Measurements from ENCODE around the gene CYP4V2.
"Not testable (repeated sequence)": the region's sequence is repeated elsewhere in the genome, so short reads cannot be mapped to it uniquely, and the experiment has no call there.

Gene CYP4V2

GRCh38 chr4:186234367-186234766 lies 43.0 kb downstream of the CYP4V2 start:
- TF ChIP-seq CTCF (IDR thresholded peaks at IDR 0.05; ENCODE audit: extremely low read depth, missing control alignments) = no peak
- DNase-seq (ENCODE audit: low spot score) = no peak

- DNase-seq (ENCODE audit: low spot score) = no peak
- TF ChIP-seq CTCF (IDR thresholded peaks at IDR 0.05; ENCODE audit: extremely low read depth, missing control alignments) = no peak
Measured at GRCh38 chr4:186236126-186236525, 44.8 kb downstream of the CYP4V2 start.

- no peak for TF ChIP-seq CTCF (IDR thresholded peaks at IDR 0.05; ENCODE audit: extremely low read depth, missing control alignments)
- no peak for DNase-seq (ENCODE audit: low spot score)
Measured at GRCh38 chr4:186240452-186240847, 49.1 kb downstream of the CYP4V2 start.

GRCh38 chr4:186240848-186241491 lies 49.6 kb downstream of the CYP4V2 start:
- DNase-seq (ENCODE audit: low spot score) = no peak
- TF ChIP-seq CTCF (IDR thresholded peaks at IDR 0.05; ENCODE audit: extremely low read depth, missing control alignments) = no peak

GRCh38 chr4:186241616-186242015 lies 50.2 kb downstream of the CYP4V2 start:
- no peak for DNase-seq (ENCODE audit: low spot score)
- no peak for TF ChIP-seq CTCF (IDR thresholded peaks at IDR 0.05; ENCODE audit: extremely low read depth, missing control alignments)

GRCh38 chr4:186242031-186242430 lies 50.7 kb downstream of the CYP4V2 start:
- not testable (repeated sequence) for DNase-seq (ENCODE audit: low spot score)

GRCh38 chr4:186243331-186243730 lies 52.0 kb downstream of the CYP4V2 start:
- DNase-seq (ENCODE audit: low spot score) = no peak

More at GRCh38 chr4:186243331-186243730, 52.0 kb downstream of the CYP4V2 start:
- TF ChIP-seq CTCF (IDR thresholded peaks at IDR 0.05; ENCODE audit: extremely low read depth, missing control alignments) = no peak
